Measurements from ENCODE around the gene TP53TG5.

The TP53TG5 gene

GRCh38 chr20:45405571-45406259 lies 27.6 kb upstream of the TP53TG5 start:
- no peak for DNase-seq (ENCODE audit: low read depth in 3 of 3)

- no peak for DNase-seq (ENCODE audit: low read depth in 3 of 3)
Observed at GRCh38 chr20:45404438-45404837, 26.3 kb upstream of the TP53TG5 start.

- DNase-seq (ENCODE audit: low read depth in 3 of 3): no peak
Observed at GRCh38 chr20:45402946-45403345, 24.8 kb upstream of the TP53TG5 start.

- DNase-seq (ENCODE audit: low read depth in 3 of 3): no peak
Observed at GRCh38 chr20:45400346-45401031, 22.4 kb upstream of the TP53TG5 start.

GRCh38 chr20:45399018-45399417 lies 20.9 kb upstream of the TP53TG5 start:
- DNase-seq (ENCODE audit: low read depth in 3 of 3): no peak

- no peak for DNase-seq (ENCODE audit: low read depth in 3 of 3)
Observed at GRCh38 chr20:45395114-45395415, 16.9 kb upstream of the TP53TG5 start.

- DNase-seq (ENCODE audit: low read depth in 3 of 3): no peak
Observed at GRCh38 chr20:45394221-45395113, 16.3 kb upstream of the TP53TG5 start.

- no peak for DNase-seq (ENCODE audit: low read depth in 3 of 3)
Observed at GRCh38 chr20:45392733-45393132, 14.6 kb upstream of the TP53TG5 start.

GRCh38 chr20:45391559-45391958 lies 13.4 kb upstream of the TP53TG5 start:
- no peak for DNase-seq (ENCODE audit: low read depth in 3 of 3)

GRCh38 chr20:45390931-45391330 lies 12.8 kb upstream of the TP53TG5 start:
- DNase-seq (ENCODE audit: low read depth in 3 of 3): no peak

GRCh38 chr20:45387274-45387673 lies 9.1 kb upstream of the TP53TG5 start:
- no peak for DNase-seq (ENCODE audit: low read depth in 3 of 3)

GRCh38 chr20:45377269-45377668 lies 856 bp downstream of the TP53TG5 start:
- DNase-seq (ENCODE audit: low read depth in 3 of 3): no peak

- no peak for DNase-seq (ENCODE audit: low read depth in 3 of 3)
Observed at GRCh38 chr20:45374966-45375365, 3.2 kb downstream of the TP53TG5 start.

GRCh38 chr20:45374101-45374467 lies 4.0 kb downstream of the TP53TG5 start:
- DNase-seq (ENCODE audit: low read depth in 3 of 3): no peak

- peak; percentile 81 to 95 (median 86) for DNase-seq (ENCODE audit: low read depth in 3 of 3)
Observed at GRCh38 chr20:45373353-45374100, 4.6 kb downstream of the TP53TG5 start.

GRCh38 chr20:45372646-45373352 lies 5.3 kb downstream of the TP53TG5 start:
- no peak for DNase-seq (ENCODE audit: low read depth in 3 of 3)

GRCh38 chr20:45372241-45372640 lies 5.9 kb downstream of the TP53TG5 start:
- DNase-seq (ENCODE audit: low read depth in 3 of 3): no peak

GRCh38 chr20:45370571-45371160 lies 7.5 kb downstream of the TP53TG5 start:
- DNase-seq (ENCODE audit: low read depth in 3 of 3): no peak

- no peak for DNase-seq (ENCODE audit: low read depth in 3 of 3)
Observed at GRCh38 chr20:45368221-45368980, 9.7 kb downstream of the TP53TG5 start.

GRCh38 chr20:45367126-45367525 lies 11.0 kb downstream of the TP53TG5 start:
- no peak for DNase-seq (ENCODE audit: low read depth in 3 of 3)

Measured in stimulated activated CD4-positive, alpha-beta T cell treated with anti-CD3 and anti-CD28 coated beads, TNF-alpha, amount 100 ng/mL, for 48 hours (primary cell).